ENCODE data around the gene MYBL2. TPM values are rescaled to one million over a fixed set of nuclear protein-coding genes. Genes with fewer than 3 reads are reported as not detected.

MYBL2 gene
- total RNA-seq, 1 experiment from 2014 or later = 345 TPM

DNA sequence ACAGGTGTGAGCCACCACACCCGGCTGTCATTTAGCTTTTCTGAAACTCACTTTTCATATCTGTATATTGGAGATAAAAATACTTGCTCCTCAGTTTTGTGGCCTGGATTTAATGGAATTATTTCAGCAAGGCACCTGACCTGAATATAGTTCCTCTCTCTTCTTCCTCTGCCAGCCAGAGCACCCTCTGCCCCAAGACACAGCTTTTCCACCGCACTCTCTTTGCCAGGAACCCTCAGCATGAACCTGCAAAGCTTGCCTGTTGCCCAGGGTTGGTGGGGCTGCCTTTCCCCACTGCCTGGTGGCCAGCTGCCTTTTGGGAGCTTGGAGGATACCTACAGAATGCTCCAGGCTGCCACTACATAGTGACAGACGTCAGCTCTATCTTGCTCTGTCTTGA is 56.8 kb downstream of the MYBL2 start:
- TF ChIP-seq, protein P1, sequence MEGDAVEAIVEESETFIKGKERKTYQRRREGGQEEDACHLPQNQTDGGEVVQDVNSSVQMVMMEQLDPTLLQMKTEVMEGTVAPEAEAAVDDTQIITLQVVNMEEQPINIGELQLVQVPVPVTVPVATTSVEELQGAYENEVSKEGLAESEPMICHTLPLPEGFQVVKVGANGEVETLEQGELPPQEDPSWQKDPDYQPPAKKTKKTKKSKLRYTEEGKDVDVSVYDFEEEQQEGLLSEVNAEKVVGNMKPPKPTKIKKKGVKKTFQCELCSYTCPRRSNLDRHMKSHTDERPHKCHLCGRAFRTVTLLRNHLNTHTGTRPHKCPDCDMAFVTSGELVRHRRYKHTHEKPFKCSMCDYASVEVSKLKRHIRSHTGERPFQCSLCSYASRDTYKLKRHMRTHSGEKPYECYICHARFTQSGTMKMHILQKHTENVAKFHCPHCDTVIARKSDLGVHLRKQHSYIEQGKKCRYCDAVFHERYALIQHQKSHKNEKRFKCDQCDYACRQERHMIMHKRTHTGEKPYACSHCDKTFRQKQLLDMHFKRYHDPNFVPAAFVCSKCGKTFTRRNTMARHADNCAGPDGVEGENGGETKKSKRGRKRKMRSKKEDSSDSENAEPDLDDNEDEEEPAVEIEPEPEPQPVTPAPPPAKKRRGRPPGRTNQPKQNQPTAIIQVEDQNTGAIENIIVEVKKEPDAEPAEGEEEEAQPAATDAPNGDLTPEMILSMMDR (IDR thresholded peaks at IDR 0.05; ENCODE audit: insufficient read depth in 1 of 2, low read depth in 1 of 2, low read length in 1 of 2, severe bottlenecking in 1 of 2, unreplicated experiment in 1 of 2) = no peak
- Mint-ChIP-seq H3K36me3 (ENCODE audit: insufficient read depth, unreplicated experiment) (peaks cover 13% of the 10 kb centered on the region), H3K4me3 (ENCODE audit: unreplicated experiment) (no peak overlapping the region), H3K27me3 (ENCODE audit: insufficient read depth, unreplicated experiment) (no peaks in the 10 kb centered on the region), H3K27ac (ENCODE audit: unreplicated experiment) (no peak overlapping the region), H3K9me3 (ENCODE audit: unreplicated experiment) (no peaks in the 10 kb centered on the region), H3K4me1 (ENCODE audit: low read depth, unreplicated experiment) (peaks cover 7% of the 10 kb centered on the region)
- Histone ChIP-seq H3K4me1 (peaks cover 5% of the 10 kb centered on the region; the same call in 1 of the 2 replicates), H3K4me3 (ENCODE audit: low read depth, low read length) (no peak overlapping the region), H3K36me3 (ENCODE audit: control insufficient read depth, insufficient read depth, low read length) (no peaks in the 10 kb centered on the region), H3K9me3 (no peaks in the 10 kb centered on the region), H3K27me3 (replicated peaks; ENCODE audit: control insufficient read depth, insufficient read depth, low read length) (no peaks in the 10 kb centered on the region; the same call in 1 of the 2 replicates)
- no TSS peak for BruUV-seq (replicated peaks)
- intact Hi-C loops (cut with micrococcal nuclease; ENCODE audit: unreplicated experiment) = no loop called here
- POLR2A ChIA-PET = no interaction called here
- CTCF ChIA-PET = interaction anchor here (1.2 kb wide), 1 partner anchor 25 kb away, joined by 3 read pairs; no protein-coding TSS in a partner anchor
- no peak for DNase-seq

DNA sequence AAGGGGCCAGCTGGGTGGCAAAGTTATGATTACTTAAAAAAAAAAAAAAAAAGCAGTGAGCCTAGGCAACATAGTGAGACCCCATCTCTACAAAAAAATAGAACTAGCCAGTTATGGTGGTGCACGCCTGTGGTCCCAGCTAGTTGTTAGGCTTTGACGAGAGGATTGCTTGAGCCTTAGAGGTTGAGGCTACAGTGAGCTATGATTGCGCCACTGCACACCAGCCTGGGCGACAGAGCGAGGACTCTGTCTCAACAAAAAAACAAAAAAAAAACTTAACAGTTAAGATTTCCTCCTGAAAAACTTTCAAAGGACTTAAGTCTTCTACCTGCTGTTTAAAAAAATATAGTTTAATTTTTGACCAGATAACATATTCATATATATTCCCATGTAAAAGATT is 57.5 kb downstream of the MYBL2 start:
- H3K36me3 ChIP-seq (ENCODE audit: control insufficient read depth, insufficient read depth, low read length) = no peaks in the 10 kb centered on the region
- intact Hi-C loops (cut with micrococcal nuclease; ENCODE audit: unreplicated experiment) = no loop called here
- Mint-ChIP-seq H3K9me3 (ENCODE audit: unreplicated experiment) (no peaks in the 10 kb centered on the region), H3K4me3 (ENCODE audit: unreplicated experiment) (no peak overlapping the region), H3K4me1 (ENCODE audit: low read depth, unreplicated experiment) (peaks cover 7% of the 10 kb centered on the region), H3K36me3 (ENCODE audit: insufficient read depth, unreplicated experiment) (peaks cover 7% of the 10 kb centered on the region), H3K27me3 (ENCODE audit: insufficient read depth, unreplicated experiment) (no peaks in the 10 kb centered on the region), H3K27ac (ENCODE audit: unreplicated experiment) (no peak overlapping the region)
- H3K27me3 ChIP-seq (replicated peaks; ENCODE audit: control insufficient read depth, insufficient read depth, low read length) = no peaks in the 10 kb centered on the region; the same call in 1 of the 2 replicates
- TF ChIP-seq, protein P1 (IDR thresholded peaks at IDR 0.05; ENCODE audit: insufficient read depth in 1 of 2, low read depth in 1 of 2, low read length in 1 of 2, severe bottlenecking in 1 of 2, unreplicated experiment in 1 of 2) = no peak
- peaks cover 5% of the 10 kb centered on the region; the same call in 1 of the 2 replicates for H3K4me1 ChIP-seq
- no peak for DNase-seq
- no peaks in the 10 kb centered on the region for H3K9me3 ChIP-seq
- ChIA-PET POLR2A (no interaction called here), CTCF (interaction anchor here (0.7 kb wide), 1 partner anchor 88 kb away, joined by 5 read pairs; no protein-coding TSS in a partner anchor)
- H3K4me3 ChIP-seq (ENCODE audit: low read depth, low read length) = no peak overlapping the region
- BruUV-seq (replicated peaks) = no TSS peak

DNA sequence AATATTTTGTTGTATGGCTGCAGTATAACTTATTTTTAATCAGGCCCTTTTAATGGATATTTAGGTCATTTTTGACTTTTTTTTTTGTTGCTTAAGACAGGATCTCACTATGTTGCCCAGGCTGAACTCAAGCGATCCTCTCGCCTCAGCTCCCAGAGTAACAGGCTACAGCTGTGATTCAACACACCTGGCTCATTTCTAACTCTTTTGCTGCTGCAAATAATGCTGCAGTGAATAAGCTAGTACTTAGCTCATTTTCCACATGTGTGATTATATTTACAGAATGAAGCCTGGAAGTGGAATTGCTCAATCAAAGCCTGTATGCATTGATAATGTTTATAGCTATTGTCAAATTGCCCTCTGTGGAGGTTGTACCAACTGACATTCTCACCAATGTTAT is 58.8 kb downstream of the MYBL2 start:
- ChIA-PET CTCF (interaction anchor here (0.6 to 1.0 kb wide), 4 partner anchors 11 to 187 kb away, joined by 4 to 8 read pairs (median 5); no protein-coding TSS in a partner anchor), POLR2A (no interaction called here)
- TF ChIP-seq, protein P1 (IDR thresholded peaks at IDR 0.05; ENCODE audit: insufficient read depth in 1 of 2, low read depth in 1 of 2, low read length in 1 of 2, severe bottlenecking in 1 of 2, unreplicated experiment in 1 of 2) = no peak
- no peak overlapping the region for H3K4me3 ChIP-seq (ENCODE audit: low read depth, low read length)
- H3K9me3 Mint-ChIP-seq (ENCODE audit: unreplicated experiment) = no peaks in the 10 kb centered on the region
- no TSS peak for BruUV-seq (replicated peaks)
- no peaks in the 10 kb centered on the region; the same call in 1 of the 2 replicates for H3K27me3 ChIP-seq (replicated peaks; ENCODE audit: control insufficient read depth, insufficient read depth, low read length)
- peaks cover 5% of the 10 kb centered on the region; the same call in 1 of the 2 replicates for H3K4me1 ChIP-seq
- H3K4me1 Mint-ChIP-seq (ENCODE audit: low read depth, unreplicated experiment) = peaks cover 7% of the 10 kb centered on the region
- no peaks in the 10 kb centered on the region for H3K9me3 ChIP-seq
- DNase-seq = no peak
- H3K36me3 Mint-ChIP-seq (ENCODE audit: insufficient read depth, unreplicated experiment) = no peaks in the 10 kb centered on the region
- H3K27ac Mint-ChIP-seq (ENCODE audit: unreplicated experiment) = no peak overlapping the region
- H3K36me3 ChIP-seq (ENCODE audit: control insufficient read depth, insufficient read depth, low read length) = no peaks in the 10 kb centered on the region
- no peak overlapping the region for H3K4me3 Mint-ChIP-seq (ENCODE audit: unreplicated experiment)
- peaks cover 1% of the 10 kb centered on the region for H3K27me3 Mint-ChIP-seq (ENCODE audit: insufficient read depth, unreplicated experiment)
- intact Hi-C loops (cut with micrococcal nuclease; ENCODE audit: unreplicated experiment) = no loop called here
